Measurements from ENCODE around the gene MID2. TPM values are rescaled to one million over a fixed set of nuclear protein-coding genes. Genes with fewer than 3 reads are reported as not detected.

The MID2 gene
- total RNA-seq, 1 experiment from 2014 or later: 1.6 TPM

GRCh38 chrX:107776649-107777535 lies 48.8 kb upstream of the MID2 start:
- Histone ChIP-seq H4K20me1 (ENCODE audit: control insufficient read depth, insufficient read depth, insufficient read length) (no peaks in the 10 kb centered on the region), H3K79me2 (ENCODE audit: insufficient read depth, low read length) (no peaks in the 10 kb centered on the region), H2BK20ac (ENCODE audit: low read depth, low read length, poor library complexity, severe bottlenecking) (no peak overlapping the region), H4K91ac (ENCODE audit: insufficient read length, low read depth, low read length) (no peak overlapping the region), H3K9me3 (ENCODE audit: control insufficient read depth, low read depth, low read length) (no peaks in the 10 kb centered on the region), H2BK5ac (ENCODE audit: insufficient read length, low read length) (no peak overlapping the region), H3K79me1 (ENCODE audit: insufficient read depth, low read depth, low read length, poor library complexity, severe bottlenecking) (no peaks in the 10 kb centered on the region), H2AFZ (ENCODE audit: low read length) (no peak overlapping the region), H2BK120ac (ENCODE audit: low read depth, low read length, poor library complexity, severe bottlenecking) (no peak overlapping the region), H3K4me1 (ENCODE audit: insufficient read depth, low read length) (peaks cover 6% of the 10 kb centered on the region; the same call in 1 of the 2 replicates), H3K27me3 (ENCODE audit: insufficient read depth, low read length) (peaks cover 17% of the 10 kb centered on the region), H3K9ac (ENCODE audit: extremely low read depth, insufficient read length, low read length) (no peak overlapping the region), H3T11ph (ENCODE audit: low read length) (no peak overlapping the region), H3K23ac (ENCODE audit: insufficient read length, low read depth, low read length) (no peak overlapping the region), H2AK5ac (ENCODE audit: insufficient read length, low read length) (no peak overlapping the region), H2BK15ac (ENCODE audit: low read depth, low read length) (no peak overlapping the region), H4K8ac (replicated peaks; ENCODE audit: insufficient read length, low read depth, low read length) (no peak overlapping the region), H3K23me2 (ENCODE audit: insufficient read length, low read depth, low read length, poor library complexity, severe bottlenecking) (peaks cover 7% of the 10 kb centered on the region), H3K14ac (ENCODE audit: insufficient read depth, low read length) (no peak overlapping the region), H3K56ac (ENCODE audit: insufficient read length, low read depth, low read length) (no peak overlapping the region), H3K4ac (ENCODE audit: low read depth, low read length) (no peak overlapping the region), H4K5ac (ENCODE audit: insufficient read length, low read depth, low read length) (no peak overlapping the region), H3K18ac (ENCODE audit: insufficient read length, low read depth, low read length) (no peak overlapping the region), H3K27ac (ENCODE audit: insufficient read length, low read depth, low read length) (no peak overlapping the region), H2BK12ac (ENCODE audit: insufficient read length, low read depth, low read length) (no peak overlapping the region), H3K4me2 (ENCODE audit: insufficient read depth, insufficient read length, low read length) (peak overlapping the region; percentile 56)
- WGBS (ENCODE audit: extremely low coverage, insufficient read length, low lambda C conversion rate): 100% methylated on average over 1 of the region's 20 CpGs
- peaks cover 45% of the 10 kb centered on the region for H3K27me3 Mint-ChIP-seq (ENCODE audit: low read depth)
- peak overlapping the region; percentile 59 to 87 for H3K4me3 Mint-ChIP-seq
- peak; percentile 92 for DNase-seq
- peaks cover 0 to 2% (median 0%) of the 10 kb centered on the region in 3 experiments; a peak in 1 of 7 replicates for H3K36me3 Mint-ChIP-seq (ENCODE audit: insufficient read depth in 1 of 3, low read depth in 3 of 3)
- no peak overlapping the region for H3K27ac Mint-ChIP-seq
- H3K9me3 Mint-ChIP-seq: peaks cover 0 to 33% of the 10 kb centered on the region in 2 experiments; a peak in 2 of 5 replicates
- H3K4me1 Mint-ChIP-seq: peaks cover 16 to 31% of the 10 kb centered on the region in 2 experiments
- TF ChIP-seq CTCF (conservative IDR thresholded peaks at IDR 0.05): peak; percentile 79

Measured in H9 (cell line).